Astrocyte (in vitro differentiated cells and primary cell): ENCODE results near the gene SERPINE3.

Experiments
- EZH2 ChIP-seq: IDR thresholded peaks from 2 replicates; pipeline ENCODE4 v1.6.1; 2012; ENCODE audit warnings: mild to moderate bottlenecking, low read length, inconsistent platforms; ENCODE audit not compliant: insufficient read depth
- TF ChIP-seq, protein P1 (sequence below): IDR thresholded peaks from 2 replicates; pipeline ENCODE4 v1.5.1; 2011; ENCODE audit warnings: low read depth, mild to moderate bottlenecking, inconsistent platforms, low read length, moderate library complexity; ENCODE audit not compliant: insufficient read depth

DNA sequence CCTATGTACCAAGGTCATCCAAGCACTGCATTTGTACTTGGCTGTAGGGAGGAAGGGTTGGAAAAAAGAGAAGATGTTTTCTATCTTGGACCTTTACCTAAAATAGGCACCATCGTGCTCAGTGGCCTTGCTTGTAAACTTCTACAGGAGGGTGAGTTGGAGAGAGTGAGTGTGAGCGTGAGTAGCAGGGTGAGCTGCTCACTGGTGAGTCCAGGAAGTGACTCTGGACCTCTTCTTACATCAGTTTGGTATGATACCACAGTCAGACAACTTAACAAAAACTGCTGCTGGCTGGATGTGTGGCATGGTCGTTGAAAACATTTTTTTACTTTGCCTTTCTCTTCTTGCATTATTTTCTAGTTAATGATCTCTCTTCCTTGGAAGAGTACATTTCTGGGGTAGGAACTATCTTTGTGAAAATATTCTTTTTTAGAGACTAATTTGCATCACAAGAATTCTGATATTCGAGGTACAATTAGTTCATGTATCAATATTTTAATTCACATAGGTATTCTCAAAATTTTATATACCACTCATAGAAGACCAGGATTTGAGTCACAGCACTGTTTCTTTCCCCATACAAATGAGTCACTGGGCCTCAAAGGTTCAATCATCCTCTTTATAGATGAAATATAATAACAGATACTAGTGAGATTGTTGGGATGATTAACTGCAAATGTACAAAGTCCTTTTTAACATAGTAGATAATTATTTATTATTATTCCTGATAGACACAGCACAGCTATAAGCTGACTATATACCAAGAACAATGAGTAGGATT lies 651 bp downstream of the SERPINE3 start:
- TF ChIP-seq, protein P1, sequence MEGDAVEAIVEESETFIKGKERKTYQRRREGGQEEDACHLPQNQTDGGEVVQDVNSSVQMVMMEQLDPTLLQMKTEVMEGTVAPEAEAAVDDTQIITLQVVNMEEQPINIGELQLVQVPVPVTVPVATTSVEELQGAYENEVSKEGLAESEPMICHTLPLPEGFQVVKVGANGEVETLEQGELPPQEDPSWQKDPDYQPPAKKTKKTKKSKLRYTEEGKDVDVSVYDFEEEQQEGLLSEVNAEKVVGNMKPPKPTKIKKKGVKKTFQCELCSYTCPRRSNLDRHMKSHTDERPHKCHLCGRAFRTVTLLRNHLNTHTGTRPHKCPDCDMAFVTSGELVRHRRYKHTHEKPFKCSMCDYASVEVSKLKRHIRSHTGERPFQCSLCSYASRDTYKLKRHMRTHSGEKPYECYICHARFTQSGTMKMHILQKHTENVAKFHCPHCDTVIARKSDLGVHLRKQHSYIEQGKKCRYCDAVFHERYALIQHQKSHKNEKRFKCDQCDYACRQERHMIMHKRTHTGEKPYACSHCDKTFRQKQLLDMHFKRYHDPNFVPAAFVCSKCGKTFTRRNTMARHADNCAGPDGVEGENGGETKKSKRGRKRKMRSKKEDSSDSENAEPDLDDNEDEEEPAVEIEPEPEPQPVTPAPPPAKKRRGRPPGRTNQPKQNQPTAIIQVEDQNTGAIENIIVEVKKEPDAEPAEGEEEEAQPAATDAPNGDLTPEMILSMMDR: no peak
- no peak for TF ChIP-seq EZH2
